Rectal smooth muscle tissue (tissue), 1 donor: ENCODE data around the gene NEK7.
"Not testable (repeated sequence)": the region's sequence is repeated elsewhere in the genome, so short reads cannot be mapped to it uniquely, and the experiment has no call there.

Experiments
- H3K27ac ChIP-seq: one replicate; pipeline ENCODE4 v1.7.0; 2013; ENCODE audit warnings: low read depth, low read length, inconsistent platforms
- H3K27me3 ChIP-seq: one replicate; pipeline ENCODE4 v1.7.0; 2013; ENCODE audit warnings: low read length; ENCODE audit not compliant: control insufficient read depth, insufficient read depth
- H3K36me3 ChIP-seq: one replicate; pipeline ENCODE4 v1.7.0; 2013; ENCODE audit warnings: low read length; ENCODE audit not compliant: control insufficient read depth, insufficient read depth
- H3K4me1 ChIP-seq: one replicate; pipeline ENCODE4 v1.7.0; 2013; ENCODE audit warnings: low read length; ENCODE audit not compliant: control insufficient read depth, insufficient read depth
- H3K4me3 ChIP-seq: one replicate; pipeline ENCODE4 v1.7.0; 2013; ENCODE audit warnings: low read length
- H3K9ac ChIP-seq: one replicate; pipeline ENCODE4 v1.7.0; 2013; ENCODE audit warnings: low read length

NEK7 gene

DNA sequence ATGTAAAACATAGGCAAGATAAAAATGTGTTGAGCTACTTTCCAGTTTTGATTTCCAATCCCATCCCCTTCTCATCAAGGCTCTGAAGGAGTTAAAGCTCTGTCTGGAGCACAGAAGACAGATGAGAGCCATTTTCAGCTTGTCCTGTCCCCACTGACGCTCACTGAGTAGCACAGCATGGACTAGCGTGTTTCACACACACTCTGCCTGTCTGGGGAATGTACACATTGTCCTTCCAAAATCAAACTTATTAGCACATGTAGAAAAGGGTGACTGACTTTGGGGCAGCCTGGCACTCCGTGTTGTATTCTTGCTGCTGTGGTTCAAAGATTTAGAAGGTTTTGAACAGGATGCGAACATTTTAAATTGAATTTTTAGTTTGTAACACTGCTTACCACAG lies 139.2 kb downstream of the NEK7 start:
- Histone ChIP-seq H3K4me3 (no peak overlapping the region), H3K4me1 (no peaks in the 10 kb centered on the region), H3K27ac (no peak overlapping the region), H3K27me3 (no peaks in the 10 kb centered on the region), H3K9ac (no peak overlapping the region), H3K36me3 (no peaks in the 10 kb centered on the region)

DNA sequence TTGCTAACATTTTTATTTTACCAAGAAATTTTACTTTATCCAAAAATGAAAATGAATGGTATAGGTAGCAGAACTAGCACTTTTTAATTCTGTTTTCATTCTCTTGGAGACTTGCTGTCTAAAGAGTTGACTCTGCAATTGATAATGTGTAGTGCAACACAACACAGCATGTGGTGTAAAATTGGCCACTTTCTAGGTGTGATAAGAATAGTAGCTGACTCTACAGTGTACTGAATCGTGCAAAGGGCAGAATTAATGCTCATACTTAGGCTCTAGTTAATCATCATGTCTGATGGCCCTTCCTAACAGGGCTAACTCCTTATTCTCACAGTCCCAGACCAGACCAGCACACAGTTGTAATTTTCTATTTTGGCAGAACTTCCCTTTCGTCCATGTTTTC lies 140.5 kb downstream of the NEK7 start:
- H3K9ac ChIP-seq = no peak overlapping the region
- no peaks in the 10 kb centered on the region for H3K27me3 ChIP-seq
- H3K36me3 ChIP-seq = no peaks in the 10 kb centered on the region
- no peak overlapping the region for H3K27ac ChIP-seq
- no peaks in the 10 kb centered on the region for H3K4me1 ChIP-seq
- H3K4me3 ChIP-seq = no peak overlapping the region

DNA sequence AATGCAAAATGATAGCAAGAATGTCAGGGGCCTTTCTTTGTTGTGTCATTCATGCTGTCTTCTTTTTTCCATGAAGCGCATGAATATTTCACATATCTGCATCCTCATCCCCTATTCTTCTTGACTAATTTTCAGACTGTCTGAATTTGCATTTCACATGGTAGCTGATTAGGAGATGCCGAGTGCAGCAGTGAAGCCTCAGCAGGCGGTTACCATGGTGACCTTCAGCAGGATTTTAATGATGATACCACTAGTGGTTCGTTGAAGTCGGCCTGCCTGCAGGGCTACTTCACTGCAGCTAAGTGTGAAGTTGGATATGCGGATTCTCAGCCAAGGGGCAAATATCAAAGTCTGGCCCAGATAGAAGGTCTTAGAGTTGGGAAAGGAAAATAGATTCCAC lies 141.8 kb downstream of the NEK7 start:
- Histone ChIP-seq H3K9ac (no peak overlapping the region), H3K27ac (no peak overlapping the region), H3K36me3 (no peaks in the 10 kb centered on the region), H3K27me3 (no peaks in the 10 kb centered on the region), H3K4me1 (no peaks in the 10 kb centered on the region), H3K4me3 (no peak overlapping the region)

DNA sequence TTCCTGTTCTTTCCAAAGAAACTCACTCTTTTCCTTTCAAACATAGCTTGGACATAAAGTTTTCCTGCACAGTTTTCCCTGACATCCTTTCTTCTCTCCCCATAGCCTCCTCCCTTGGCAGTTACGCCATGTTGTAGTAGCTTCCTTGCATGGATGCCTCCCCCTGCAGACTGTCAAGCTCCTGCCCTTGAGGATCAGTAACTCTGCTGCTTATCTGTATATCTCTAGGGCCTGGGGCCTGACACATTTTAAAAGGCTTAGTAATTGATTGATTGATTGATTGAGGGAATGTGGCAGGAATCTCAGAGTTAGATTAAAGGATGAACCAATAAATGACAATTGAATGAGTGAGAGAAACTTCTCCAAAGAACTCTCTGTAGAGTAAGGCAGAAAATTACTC lies 143.7 kb downstream of the NEK7 start:
- H3K9ac ChIP-seq = no peak overlapping the region

GRCh38 chr1:198304431-198304830 lies 147.6 kb downstream of the NEK7 start:
- Histone ChIP-seq H3K27me3 (no peaks in the 10 kb centered on the region), H3K27ac (no peak overlapping the region), H3K9ac (no peak overlapping the region), H3K4me3 (no peak overlapping the region), H3K36me3 (no peaks in the 10 kb centered on the region), H3K4me1 (no peaks in the 10 kb centered on the region)

More for the DNA sequence above, 143.7 kb downstream of the NEK7 start:
- H3K27ac ChIP-seq = no peak overlapping the region
- H3K4me1 ChIP-seq = no peaks in the 10 kb centered on the region
- H3K27me3 ChIP-seq = no peaks in the 10 kb centered on the region
- no peak overlapping the region for H3K4me3 ChIP-seq
- H3K36me3 ChIP-seq = no peaks in the 10 kb centered on the region

GRCh38 chr1:198314817-198315216 lies 158.0 kb downstream of the NEK7 start:
- H3K27ac ChIP-seq, H3K4me3 ChIP-seq, H3K36me3 ChIP-seq, H3K9ac ChIP-seq, H3K27me3 ChIP-seq, H3K4me1 ChIP-seq: not testable (repeated sequence)

GRCh38 chr1:198315331-198315730 lies 158.5 kb downstream of the NEK7 start:
- not testable (repeated sequence) for H3K27me3 ChIP-seq, H3K27ac ChIP-seq, H3K9ac ChIP-seq, H3K36me3 ChIP-seq, H3K4me3 ChIP-seq, H3K4me1 ChIP-seq

DNA sequence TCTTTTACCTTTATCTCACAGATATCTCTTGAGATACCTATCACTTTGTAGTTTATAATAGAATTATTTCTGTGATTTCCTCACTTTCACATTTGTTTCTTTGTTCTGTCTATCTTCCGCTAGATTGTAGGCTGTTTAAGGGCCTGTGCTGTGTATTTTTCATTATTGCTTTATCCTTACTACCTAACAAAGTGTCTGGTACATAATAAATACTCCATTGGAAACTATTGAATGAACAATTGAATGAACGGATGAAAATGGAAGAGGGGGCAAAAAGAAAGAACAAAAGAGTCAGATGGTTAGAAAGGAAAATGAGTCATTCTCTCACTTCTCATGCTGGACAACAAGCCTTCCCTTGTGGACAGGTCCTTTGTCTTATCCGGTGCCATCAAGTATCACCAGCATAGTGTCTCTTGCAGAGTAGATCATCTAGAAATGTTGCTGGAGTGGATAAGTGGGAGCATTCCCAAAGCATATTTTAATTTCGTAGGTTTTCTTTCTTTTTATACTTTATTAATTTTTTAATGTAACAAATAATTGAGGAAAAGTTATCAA lies 159.8 kb downstream of the NEK7 start:
- Histone ChIP-seq H3K27ac (no peak overlapping the region), H3K36me3 (peaks cover 3% of the 10 kb centered on the region), H3K4me3 (no peak overlapping the region), H3K9ac (no peak overlapping the region), H3K4me1 (no peaks in the 10 kb centered on the region), H3K27me3 (no peaks in the 10 kb centered on the region)

GRCh38 chr1:198318085-198318484 lies 161.3 kb downstream of the NEK7 start:
- Histone ChIP-seq H3K27ac (no peak overlapping the region), H3K4me3 (no peak overlapping the region), H3K27me3 (no peaks in the 10 kb centered on the region), H3K4me1 (no peaks in the 10 kb centered on the region), H3K36me3 (peaks cover 3% of the 10 kb centered on the region), H3K9ac (no peak overlapping the region)

- H3K9ac ChIP-seq = no peak overlapping the region
- H3K4me1 ChIP-seq = no peaks in the 10 kb centered on the region
- H3K4me3 ChIP-seq = no peak overlapping the region
- no peaks in the 10 kb centered on the region for H3K27me3 ChIP-seq
- H3K36me3 ChIP-seq = no peaks in the 10 kb centered on the region
- no peak overlapping the region for H3K27ac ChIP-seq
Observed at GRCh38 chr1:198320759-198321158, 164.0 kb downstream of the NEK7 start.

GRCh38 chr1:198326232-198326631 lies 169.4 kb downstream of the NEK7 start:
- Histone ChIP-seq H3K27me3 (no peaks in the 10 kb centered on the region), H3K9ac (no peak overlapping the region), H3K27ac (no peak overlapping the region), H3K4me3 (no peak overlapping the region), H3K4me1 (no peaks in the 10 kb centered on the region), H3K36me3 (no peaks in the 10 kb centered on the region)

DNA sequence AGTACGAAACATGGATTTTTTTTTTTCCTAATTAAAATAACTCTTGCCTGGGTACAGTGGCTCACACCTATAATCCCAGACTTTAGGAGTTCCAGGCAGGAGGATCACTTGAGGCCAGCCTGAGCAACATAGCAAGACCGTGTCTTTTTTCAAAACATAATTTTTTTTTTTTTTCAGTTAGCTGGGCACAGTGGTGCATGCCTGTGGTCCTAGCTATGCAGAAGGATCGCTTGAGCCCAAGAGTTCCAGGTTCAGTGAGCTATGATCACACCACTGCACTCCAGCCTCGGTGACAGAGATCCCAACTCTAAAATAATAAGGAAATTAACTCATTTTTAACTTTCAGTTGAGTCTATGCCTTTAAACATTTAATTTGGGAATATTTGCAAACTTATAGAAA lies 170.1 kb downstream of the NEK7 start:
- H3K4me3 ChIP-seq = no peak overlapping the region
- H3K9ac ChIP-seq = no peak overlapping the region
- no peak overlapping the region for H3K27ac ChIP-seq
- no peaks in the 10 kb centered on the region for H3K36me3 ChIP-seq
- no peaks in the 10 kb centered on the region for H3K27me3 ChIP-seq
- H3K4me1 ChIP-seq = no peaks in the 10 kb centered on the region

GRCh38 chr1:198328458-198329032 lies 171.7 kb downstream of the NEK7 start:
- Histone ChIP-seq H3K27me3 (no peaks in the 10 kb centered on the region), H3K36me3 (no peaks in the 10 kb centered on the region), H3K4me3 (no peak overlapping the region), H3K4me1 (no peaks in the 10 kb centered on the region), H3K27ac (no peak overlapping the region), H3K9ac (no peak overlapping the region)
